Pancreas (tissue), 10 donors: ENCODE measurements around the gene UBR2. TPM values are rescaled to one million over a fixed set of nuclear protein-coding genes. Genes with fewer than 3 reads are reported as not detected.

Experiments
- ATAC-seq, 4 donors: fragments of 200-7000 bp; cut with Tn5 transposase; one replicate each; pipeline versions ENCODE4 v1.8.0 to v1.9.1; 2020; ENCODE audit warnings: mild to moderate bottlenecking in 4 of 4, moderate library complexity in 4 of 4
- DNase-seq, 6 donors: peaks; one replicate each; pipeline ENCODE4 v3.0.0-alpha.2; 2020
- FAIRE-seq: peaks from 2 replicates; lab custom pipeline; 2012; peaks lifted over from hg19 to GRCh38; lab: Jason Lieb, UNC
- H3K27ac ChIP-seq, 4 donors: fragments of 200-600 bp; sonication (generic); 1 replicate in 3 of 4; 2 replicates in 1 of 4; pipeline versions ENCODE4 v1.5.0 to v1.8.0; 2020
- H3K27me3 ChIP-seq, 4 donors: fragments of 200-600 bp; one replicate each; pipeline ENCODE4 v1.8.0; 2021
- H3K36me3 ChIP-seq, 3 donors: fragments of 200-600 bp; sonication (generic) in 1 of 3; one replicate each; pipeline versions ENCODE4 v1.5.0 to v1.8.0; 2020 to 2021
- H3K4me1 ChIP-seq, 3 donors: fragments of 200-600 bp; one replicate each; pipeline ENCODE4 v1.8.0; 2021
- H3K4me3 ChIP-seq, 4 donors: fragments of 200-600 bp; sonication (generic) in 2 of 4; one replicate each; pipeline versions ENCODE4 v1.5.0 to v1.8.0; 2020 to 2021
- H3K9me3 ChIP-seq, 4 donors: fragments of 200-600 bp; one replicate each; pipeline ENCODE4 v1.8.0; 2021
- WGBS, 2 donors: extraction: QIAGEN DNeasy Blood & Tissue Kit; methylation state at CpG; one replicate each; pipeline ENCODE4 v1.1.7; 2013; 5-methylcytosine and 5-hydroxymethylcytosine counted together
- intact Hi-C, 3 donors: fragments of 100-400 bp; cut with DNase I; formaldehyde crosslinking; loops; one replicate each; pipeline versions ENCODE4 v1.11.1 to v1.14.2; 2022
- polyA plus RNA-seq, 2 donors: library from polyadenylated mRNA; stranded (reverse); fragments of 200-250 nt; gene quantifications; one replicate each; pipeline ENCODE4 v1.2.3, GENCODE V29; 2013
- total RNA-seq, 6 donors: library from RNA; stranded (reverse); fragmentation: NEBNext Ultra II Directional in 4 of 6; extraction: Animal tissue kit (Norgen Biotek cat#: 25700) in 4 of 6; gene quantifications; one replicate each; pipeline versions ENCODE4 v1.2.1 to v1.2.4, GENCODE V29; 2021 to 2023
- TF ChIP-seq, protein P1 (sequence below), 4 donors: fragments of 200-600 bp; sonication (generic) in 3 of 4; IDR thresholded peaks; one replicate each; pipeline versions ENCODE4 v1.5.0 to v1.8.0; 2021; ENCODE audit warnings: antibody characterized with exemption in 4 of 4
- donor health status: healthy with polysubstance abuse.
- donor health status: DM: no; HTN: no; CAD: no; lungs with moderate emphysema.
- donor health status: DM: no; HTN: no; CAD: no.
- donor health status: control.
- donor health status: control.
- donor health status: Bipolar disorder and iron deficiency.
- donor health status: DM: yes; HTN: yes; CAD: no.
- donor health status: DM: no; HTN: no; CAD: no.
- donor health status: DM: no; HTN: no; CAD: no.
- donor health status: DM: yes; HTN: yes; CAD: no.

UBR2 gene
- total and polyA plus RNA-seq, 8 donors: 9.4 to 22.0 (median 17.9) TPM

DNA sequence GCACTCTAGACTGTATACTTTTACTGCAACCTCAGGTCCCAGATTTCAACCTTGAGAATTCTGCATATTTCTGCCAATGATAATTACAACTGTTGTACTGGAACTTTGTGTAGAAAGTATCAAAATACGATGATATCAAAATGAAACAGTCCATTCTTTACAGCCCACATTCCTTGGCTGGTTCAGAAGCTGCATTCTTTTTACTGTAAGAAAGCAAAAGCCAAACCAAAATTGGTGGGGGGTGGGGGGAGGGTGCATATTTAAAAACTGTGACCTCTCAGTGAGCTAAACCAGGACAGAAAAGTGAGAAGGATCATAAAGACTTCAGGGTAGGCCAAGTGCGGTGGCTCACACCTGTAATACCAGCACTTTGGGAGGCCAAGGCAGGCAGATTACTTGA lies 41.8 kb upstream of the UBR2 start:
- TF ChIP-seq, protein P1, sequence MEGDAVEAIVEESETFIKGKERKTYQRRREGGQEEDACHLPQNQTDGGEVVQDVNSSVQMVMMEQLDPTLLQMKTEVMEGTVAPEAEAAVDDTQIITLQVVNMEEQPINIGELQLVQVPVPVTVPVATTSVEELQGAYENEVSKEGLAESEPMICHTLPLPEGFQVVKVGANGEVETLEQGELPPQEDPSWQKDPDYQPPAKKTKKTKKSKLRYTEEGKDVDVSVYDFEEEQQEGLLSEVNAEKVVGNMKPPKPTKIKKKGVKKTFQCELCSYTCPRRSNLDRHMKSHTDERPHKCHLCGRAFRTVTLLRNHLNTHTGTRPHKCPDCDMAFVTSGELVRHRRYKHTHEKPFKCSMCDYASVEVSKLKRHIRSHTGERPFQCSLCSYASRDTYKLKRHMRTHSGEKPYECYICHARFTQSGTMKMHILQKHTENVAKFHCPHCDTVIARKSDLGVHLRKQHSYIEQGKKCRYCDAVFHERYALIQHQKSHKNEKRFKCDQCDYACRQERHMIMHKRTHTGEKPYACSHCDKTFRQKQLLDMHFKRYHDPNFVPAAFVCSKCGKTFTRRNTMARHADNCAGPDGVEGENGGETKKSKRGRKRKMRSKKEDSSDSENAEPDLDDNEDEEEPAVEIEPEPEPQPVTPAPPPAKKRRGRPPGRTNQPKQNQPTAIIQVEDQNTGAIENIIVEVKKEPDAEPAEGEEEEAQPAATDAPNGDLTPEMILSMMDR (IDR thresholded peaks at IDR 0.05): no peak
- Histone ChIP-seq H3K9me3 (no peaks in the 10 kb centered on the region), H3K27ac (no peak overlapping the region), H3K36me3 (no peaks in the 10 kb centered on the region), H3K4me3 (no peak overlapping the region), H3K4me1 (no peaks in the 10 kb centered on the region), H3K27me3 (no peaks in the 10 kb centered on the region)
- ATAC-seq: no peak
- 82 to 83% methylated on average over 2 of the region's 2 CpGs for WGBS, 2 donors
- no peak for DNase-seq
- FAIRE-seq: no peak
- intact Hi-C loops: no loop called here

DNA sequence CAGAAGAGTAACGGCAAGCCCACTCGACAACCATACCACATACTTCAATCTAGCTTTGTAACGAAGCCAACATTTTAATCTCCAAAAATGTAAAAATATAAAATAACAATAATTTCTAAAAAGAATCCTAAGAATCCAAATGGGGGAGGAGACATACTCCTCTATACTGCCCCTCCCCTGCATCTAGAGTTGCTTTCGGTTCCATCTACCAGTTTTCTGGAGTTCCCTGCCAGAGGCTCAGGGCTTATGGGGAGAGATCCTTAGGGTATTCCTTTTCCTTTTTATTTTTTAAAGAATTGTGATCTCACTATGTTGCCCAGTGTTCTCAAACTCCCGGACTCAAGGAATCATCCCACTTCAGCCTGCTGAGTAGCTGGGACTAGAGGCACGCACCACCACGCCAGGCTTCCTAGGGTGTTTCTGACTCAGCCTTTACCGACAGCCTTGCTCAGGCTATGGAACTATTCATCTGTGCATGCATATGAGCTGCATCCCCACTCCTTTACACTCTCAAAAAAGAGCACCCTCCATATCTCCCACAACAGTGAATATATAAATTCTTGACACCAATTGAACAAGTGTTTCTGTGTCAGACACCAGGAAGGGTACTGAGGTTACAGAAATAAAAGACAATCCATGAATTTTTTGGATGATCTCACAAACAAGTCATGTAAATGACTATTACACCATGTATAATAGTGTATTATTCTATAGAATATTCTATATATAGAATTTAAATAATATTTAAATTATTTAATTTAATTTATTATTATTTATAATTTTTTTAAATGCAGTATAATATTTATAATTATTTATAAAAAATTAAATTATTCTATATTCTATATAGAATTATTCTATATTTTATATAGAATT lies 40.7 kb upstream of the UBR2 start:
- Histone ChIP-seq H3K9me3 (no peaks in the 10 kb centered on the region), H3K4me3 (no peak overlapping the region), H3K27ac (no peak overlapping the region), H3K36me3 (no peaks in the 10 kb centered on the region), H3K27me3 (no peaks in the 10 kb centered on the region), H3K4me1 (no peaks in the 10 kb centered on the region)
- intact Hi-C loops: no loop called here
- TF ChIP-seq, protein P1 (IDR thresholded peaks at IDR 0.05): no peak
- WGBS, 2 donors: 90 to 95% methylated on average over 8 of the region's 8 CpGs
- ATAC-seq (no peak), FAIRE-seq (peak; percentile 96), DNase-seq (no peak)

DNA sequence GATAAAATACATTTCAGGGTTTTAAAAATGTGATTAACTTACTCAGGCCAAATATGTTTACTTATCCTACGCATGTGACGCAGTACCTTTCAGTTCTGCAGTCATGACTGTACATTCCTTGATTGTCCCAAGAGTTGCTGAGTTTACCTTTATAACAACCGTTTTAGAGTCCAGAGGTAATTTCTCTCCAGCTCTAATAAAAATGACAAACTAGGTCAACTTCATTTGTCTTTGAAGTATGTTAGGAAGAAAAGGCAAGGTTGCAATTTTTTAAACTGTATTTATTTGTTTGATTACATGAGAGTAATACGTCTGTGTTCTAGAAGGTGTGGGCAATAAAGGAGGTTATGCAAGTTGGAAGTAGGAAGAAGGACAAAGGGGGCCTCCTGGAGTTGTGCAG lies 38.6 kb upstream of the UBR2 start:
- TF ChIP-seq, protein P1 (IDR thresholded peaks at IDR 0.05): no peak
- Histone ChIP-seq H3K4me1 (no peaks in the 10 kb centered on the region), H3K9me3 (no peaks in the 10 kb centered on the region), H3K27me3 (no peaks in the 10 kb centered on the region), H3K27ac (no peak overlapping the region), H3K36me3 (no peaks in the 10 kb centered on the region), H3K4me3 (no peak overlapping the region)
- intact Hi-C loops: no loop called here
- FAIRE-seq: no peak
- WGBS, 2 donors: 50 to 57% methylated on average over 4 of the region's 4 CpGs
- no peak for DNase-seq
- no peak for ATAC-seq

DNA sequence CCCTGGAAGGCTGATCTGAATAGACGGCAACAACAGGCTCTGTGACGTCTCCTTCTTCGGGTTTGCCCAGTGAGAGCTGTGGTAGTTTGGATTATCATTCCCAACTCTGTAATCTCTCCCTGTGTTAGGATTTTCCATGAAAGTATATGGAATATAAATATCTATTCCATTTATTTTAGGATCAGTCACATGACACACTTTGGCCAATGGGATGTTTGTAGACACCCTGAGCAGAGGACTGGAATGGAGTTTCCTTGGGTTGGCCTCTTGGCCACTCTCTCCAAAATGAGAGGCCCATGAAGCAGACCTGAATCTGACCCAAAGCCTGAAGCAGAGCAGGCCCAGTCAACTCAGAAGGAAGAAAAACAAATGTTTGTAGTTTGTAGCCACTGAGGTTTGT lies 37.2 kb upstream of the UBR2 start:
- 94 to 96% methylated on average over 3 of the region's 3 CpGs for WGBS, 2 donors

More for the DNA sequence above, 37.2 kb upstream of the UBR2 start:
- FAIRE-seq (no peak), ATAC-seq (no peak), DNase-seq (no peak)
- H3K4me3 ChIP-seq: no peak overlapping the region
- no peaks in the 10 kb centered on the region for H3K4me1 ChIP-seq
- no peaks in the 10 kb centered on the region for H3K9me3 ChIP-seq
- H3K36me3 ChIP-seq: no peaks in the 10 kb centered on the region
- TF ChIP-seq, protein P1 (IDR thresholded peaks at IDR 0.05): no peak
- no peaks in the 10 kb centered on the region for H3K27me3 ChIP-seq
- intact Hi-C loops: no loop called here
- no peak overlapping the region for H3K27ac ChIP-seq
